ENCODE results near the gene NRG3.
A peak's percentile ranks its signal among the peaks of the same experiment; 100 is the strongest.

Gene NRG3

DNA sequence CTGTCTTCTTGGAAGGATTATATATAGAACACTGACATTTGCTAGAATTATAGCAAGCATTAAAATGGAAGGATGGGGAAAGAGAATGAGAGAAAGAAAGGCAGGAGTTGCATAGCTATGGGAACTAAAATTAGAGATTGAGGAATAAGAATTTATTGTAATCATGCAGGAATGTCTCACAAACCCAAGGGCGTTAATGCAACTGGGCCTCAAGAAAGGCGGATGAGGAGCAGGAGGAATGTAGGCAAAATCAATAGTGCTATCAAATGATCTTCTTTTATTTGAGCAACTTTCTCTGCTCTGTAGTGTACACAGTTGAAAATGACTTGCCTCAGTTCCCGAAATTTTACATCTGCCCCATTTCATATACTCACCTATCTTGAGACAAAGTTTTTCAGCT lies 1132.5 kb downstream of the NRG3 start:
- TF ChIP-seq FOXP2 (optimal IDR thresholded peaks at IDR 0.05; ENCODE audit: control extremely low read depth, extremely low read length, insufficient read depth) = no peak
- TF ChIP-seq POLR2AphosphoS5 (IDR thresholded peaks at IDR 0.05; ENCODE audit: borderline replicate concordance, low read depth, low read length) = no peak
- TF ChIP-seq EZH2 (IDR thresholded peaks at IDR 0.05) = no peak
- DNase-seq (ENCODE audit: low read depth, low spot score) = no peak
- H3K36me3 ChIP-seq (ENCODE audit: insufficient read depth, low read length) = no peaks in the 10 kb centered on the region
- H3K27ac ChIP-seq = no peak overlapping the region
- H3K9me3 ChIP-seq (ENCODE audit: low read depth, low read length) = no peaks in the 10 kb centered on the region
- no peak overlapping the region for H3K9ac ChIP-seq (ENCODE audit: insufficient read length)
- H3K4me3 ChIP-seq = no peak overlapping the region

DNA sequence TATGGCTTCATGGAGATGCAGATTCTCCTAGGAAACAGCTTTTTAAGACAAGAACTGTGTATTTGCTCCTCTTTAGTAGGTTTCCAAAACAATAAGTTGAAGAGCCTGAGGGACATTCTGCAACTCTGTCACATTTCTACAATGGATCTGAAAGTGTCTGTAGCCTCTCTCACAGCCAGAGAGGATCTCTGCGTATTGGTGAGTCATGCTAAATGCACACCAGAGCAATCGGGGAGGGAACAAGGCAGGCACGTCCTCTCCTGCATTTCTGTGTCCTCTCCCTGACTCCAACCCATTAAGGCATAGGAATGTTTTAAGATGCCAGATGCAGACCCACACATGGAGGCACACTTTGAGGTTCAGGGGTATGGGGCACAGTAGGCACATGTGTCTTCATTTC lies 1137.9 kb downstream of the NRG3 start:
- no peak for TF ChIP-seq FOXP2 (optimal IDR thresholded peaks at IDR 0.05; ENCODE audit: control extremely low read depth, extremely low read length, insufficient read depth)
- no peak for TF ChIP-seq POLR2AphosphoS5 (IDR thresholded peaks at IDR 0.05; ENCODE audit: borderline replicate concordance, low read depth, low read length)
- no peak for TF ChIP-seq EZH2 (IDR thresholded peaks at IDR 0.05)
- H3K9ac ChIP-seq (ENCODE audit: insufficient read length) = no peak overlapping the region
- no peak for DNase-seq (ENCODE audit: low read depth, low spot score)
- no peak overlapping the region for H3K4me3 ChIP-seq
- H3K9me3 ChIP-seq (ENCODE audit: low read depth, low read length) = no peaks in the 10 kb centered on the region
- H3K36me3 ChIP-seq (ENCODE audit: insufficient read depth, low read length) = no peaks in the 10 kb centered on the region
- H3K27ac ChIP-seq = no peak overlapping the region

DNA sequence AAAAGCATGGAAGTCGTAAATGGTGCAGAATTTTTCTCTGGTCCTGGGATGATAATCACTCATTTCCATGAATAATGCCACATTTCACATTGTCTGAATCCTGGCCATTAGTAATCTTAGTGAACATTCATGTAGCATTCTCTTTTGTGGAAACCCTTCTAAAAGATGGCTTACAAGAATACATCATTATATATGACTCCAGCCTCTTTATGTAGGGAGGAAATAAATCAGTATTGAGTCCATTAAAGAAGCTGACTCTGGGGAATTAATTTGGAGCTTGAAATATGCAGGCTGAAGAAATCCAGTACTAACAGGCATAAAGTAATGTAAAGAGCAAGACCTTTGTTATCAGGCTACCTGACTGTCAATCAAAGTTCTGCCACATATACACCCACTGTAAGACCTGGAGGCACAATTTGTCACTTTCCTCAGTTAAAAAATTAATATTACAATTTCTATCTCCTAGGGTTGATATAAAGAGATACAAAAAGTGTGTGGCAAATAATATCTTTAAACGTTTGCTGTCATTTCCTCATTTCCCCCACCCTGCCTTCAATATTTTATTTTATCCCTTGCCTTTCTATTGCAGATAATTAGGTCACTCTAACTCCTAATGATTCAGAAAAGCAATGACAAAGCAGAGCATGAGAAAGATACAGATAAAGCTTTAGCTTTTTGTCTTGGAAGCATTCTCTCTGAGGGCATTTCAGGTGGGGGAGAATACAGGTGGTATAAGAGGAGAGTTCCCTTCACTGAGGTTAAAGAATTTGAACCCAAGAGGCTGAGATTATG lies 1142.3 kb downstream of the NRG3 start:
- Histone ChIP-seq H3K4me3 (no peak overlapping the region), H3K27ac (no peak overlapping the region), H3K36me3 (ENCODE audit: insufficient read depth, low read length) (no peaks in the 10 kb centered on the region), H3K9me3 (ENCODE audit: low read depth, low read length) (no peaks in the 10 kb centered on the region), H3K9ac (ENCODE audit: insufficient read length) (no peak overlapping the region)
- DNase-seq (ENCODE audit: low read depth, low spot score) = no peak
- no peak for TF ChIP-seq EZH2 (IDR thresholded peaks at IDR 0.05)
- TF ChIP-seq POLR2AphosphoS5 (IDR thresholded peaks at IDR 0.05; ENCODE audit: borderline replicate concordance, low read depth, low read length) = no peak
- no peak for TF ChIP-seq FOXP2 (optimal IDR thresholded peaks at IDR 0.05; ENCODE audit: control extremely low read depth, extremely low read length, insufficient read depth)

DNA sequence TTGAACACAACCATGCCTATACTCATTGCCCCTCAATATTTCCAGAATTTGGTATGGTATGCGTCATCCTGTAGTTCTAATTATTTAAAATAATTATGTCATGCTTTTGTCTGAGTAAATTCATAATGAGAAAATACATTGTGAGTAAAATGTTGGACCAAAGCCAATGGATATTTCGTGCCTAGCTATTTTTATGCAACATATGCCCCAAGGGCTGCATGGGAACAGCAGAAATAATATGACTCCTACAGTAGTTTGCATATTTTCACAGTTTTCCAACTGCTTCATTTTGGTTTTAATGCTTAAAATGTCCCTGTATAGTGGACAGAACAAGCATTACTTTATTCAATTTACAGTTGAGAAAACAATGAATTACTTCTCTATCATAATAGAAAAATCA lies 1148.7 kb downstream of the NRG3 start:
- H3K27ac ChIP-seq = no peak overlapping the region
- H3K9ac ChIP-seq (ENCODE audit: insufficient read length) = no peak overlapping the region
- TF ChIP-seq EZH2 (IDR thresholded peaks at IDR 0.05) (no peak), POLR2AphosphoS5 (IDR thresholded peaks at IDR 0.05; ENCODE audit: borderline replicate concordance, low read depth, low read length) (no peak), FOXP2 (optimal IDR thresholded peaks at IDR 0.05; ENCODE audit: control extremely low read depth, extremely low read length, insufficient read depth) (no peak)
- DNase-seq (ENCODE audit: low read depth, low spot score) = peak; percentile 68
- H3K4me3 ChIP-seq = no peak overlapping the region; the same call in 1 of the 2 replicates
- H3K9me3 ChIP-seq (ENCODE audit: low read depth, low read length) = no peaks in the 10 kb centered on the region
- H3K36me3 ChIP-seq (ENCODE audit: insufficient read depth, low read length) = no peaks in the 10 kb centered on the region

Data from SK-N-MC (cell line).